ENCODE results near the gene HYAL3.

Gene HYAL3

GRCh38 chr3:50339485-50340146 is 40.4 kb upstream of the HYAL3 start:
- peak overlapping the region; percentile 83 for H3K4me3 ChIP-seq (ENCODE audit: low read length)
- peaks cover 42% of the 10 kb centered on the region for H3K36me3 ChIP-seq (ENCODE audit: control insufficient read depth, low read length)
- H3K9me3 ChIP-seq (ENCODE audit: control insufficient read depth, insufficient read depth, low read length): no peaks in the 10 kb centered on the region
- H3K79me2 ChIP-seq (ENCODE audit: control insufficient read depth, low read length): peaks cover 58% of the 10 kb centered on the region
- peak overlapping the region; percentile 90 for H3K27ac ChIP-seq (ENCODE audit: low read depth, low read length)
- H3K9me2 ChIP-seq (replicated peaks; ENCODE audit: control insufficient read depth, low read length): no peaks in the 10 kb centered on the region
- H3K27me3 ChIP-seq (ENCODE audit: control insufficient read depth, low read length): no peaks in the 10 kb centered on the region
- peaks cover 14% of the 10 kb centered on the region for H3F3A ChIP-seq (ENCODE audit: control insufficient read depth, insufficient read depth)
- H4K20me1 ChIP-seq (ENCODE audit: control insufficient read depth, insufficient read depth, low read depth, low read length): 0 out of 2 replicates have a peak, but pooled peaks cover 10% of the 10 kb centered on the region
- TF ChIP-seq EZH2phosphoT487 (IDR thresholded peaks at IDR 0.05; ENCODE audit: borderline replicate concordance, low read length): no peak
- TF ChIP-seq, protein P1, sequence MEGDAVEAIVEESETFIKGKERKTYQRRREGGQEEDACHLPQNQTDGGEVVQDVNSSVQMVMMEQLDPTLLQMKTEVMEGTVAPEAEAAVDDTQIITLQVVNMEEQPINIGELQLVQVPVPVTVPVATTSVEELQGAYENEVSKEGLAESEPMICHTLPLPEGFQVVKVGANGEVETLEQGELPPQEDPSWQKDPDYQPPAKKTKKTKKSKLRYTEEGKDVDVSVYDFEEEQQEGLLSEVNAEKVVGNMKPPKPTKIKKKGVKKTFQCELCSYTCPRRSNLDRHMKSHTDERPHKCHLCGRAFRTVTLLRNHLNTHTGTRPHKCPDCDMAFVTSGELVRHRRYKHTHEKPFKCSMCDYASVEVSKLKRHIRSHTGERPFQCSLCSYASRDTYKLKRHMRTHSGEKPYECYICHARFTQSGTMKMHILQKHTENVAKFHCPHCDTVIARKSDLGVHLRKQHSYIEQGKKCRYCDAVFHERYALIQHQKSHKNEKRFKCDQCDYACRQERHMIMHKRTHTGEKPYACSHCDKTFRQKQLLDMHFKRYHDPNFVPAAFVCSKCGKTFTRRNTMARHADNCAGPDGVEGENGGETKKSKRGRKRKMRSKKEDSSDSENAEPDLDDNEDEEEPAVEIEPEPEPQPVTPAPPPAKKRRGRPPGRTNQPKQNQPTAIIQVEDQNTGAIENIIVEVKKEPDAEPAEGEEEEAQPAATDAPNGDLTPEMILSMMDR (IDR thresholded peaks at IDR 0.05; ENCODE audit: low read depth, low read length, poor library complexity, severe bottlenecking): no peak
- peak overlapping the region; percentile 98 for H3K4me2 ChIP-seq (ENCODE audit: low read length)
- H3K4me1 ChIP-seq (ENCODE audit: control insufficient read depth, low read length): peaks cover 58% of the 10 kb centered on the region

- Histone ChIP-seq H3K9me3 (ENCODE audit: control insufficient read depth, insufficient read depth, low read length) (no peaks in the 10 kb centered on the region), H3K79me2 (ENCODE audit: control insufficient read depth, low read length) (peaks cover 65% of the 10 kb centered on the region), H3K9me2 (replicated peaks; ENCODE audit: control insufficient read depth, low read length) (no peaks in the 10 kb centered on the region), H3K27ac (ENCODE audit: low read depth, low read length) (peak overlapping the region; percentile 90), H4K20me1 (ENCODE audit: control insufficient read depth, insufficient read depth, low read depth, low read length) (0 out of 2 replicates have a peak, but pooled peaks cover 10% of the 10 kb centered on the region), H3K4me1 (ENCODE audit: control insufficient read depth, low read length) (peaks cover 64% of the 10 kb centered on the region), H3K36me3 (ENCODE audit: control insufficient read depth, low read length) (peaks cover 49% of the 10 kb centered on the region), H3K4me2 (ENCODE audit: low read length) (peak overlapping the region; percentile 98), H3K27me3 (ENCODE audit: control insufficient read depth, low read length) (no peaks in the 10 kb centered on the region), H3K4me3 (ENCODE audit: low read length) (peak overlapping the region; percentile 83), H3F3A (ENCODE audit: control insufficient read depth, insufficient read depth) (peaks cover 14% of the 10 kb centered on the region)
- no peak for TF ChIP-seq EZH2phosphoT487 (IDR thresholded peaks at IDR 0.05; ENCODE audit: borderline replicate concordance, low read length)
- TF ChIP-seq, protein P1 (IDR thresholded peaks at IDR 0.05; ENCODE audit: low read depth, low read length, poor library complexity, severe bottlenecking): peak; percentile 21
These were observed 39.8 kb upstream of the HYAL3 start for GRCh38 chr3:50338965-50339364.

- peaks cover 65% of the 10 kb centered on the region for H3K36me3 ChIP-seq (ENCODE audit: control insufficient read depth, low read length)
- peaks cover 14% of the 10 kb centered on the region for H3F3A ChIP-seq (ENCODE audit: control insufficient read depth, insufficient read depth)
- peaks cover 81% of the 10 kb centered on the region for H3K79me2 ChIP-seq (ENCODE audit: control insufficient read depth, low read length)
- H3K27ac ChIP-seq (ENCODE audit: low read depth, low read length): peak overlapping the region; percentile 90
- H3K4me2 ChIP-seq (ENCODE audit: low read length): peak overlapping the region; percentile 98
- no peaks in the 10 kb centered on the region for H3K27me3 ChIP-seq (ENCODE audit: control insufficient read depth, low read length)
- H4K20me1 ChIP-seq (ENCODE audit: control insufficient read depth, insufficient read depth, low read depth, low read length): 0 out of 2 replicates have a peak, but pooled peaks cover 10% of the 10 kb centered on the region
- H3K9me3 ChIP-seq (ENCODE audit: control insufficient read depth, insufficient read depth, low read length): no peaks in the 10 kb centered on the region
- TF ChIP-seq EZH2phosphoT487 (IDR thresholded peaks at IDR 0.05; ENCODE audit: borderline replicate concordance, low read length): no peak
- TF ChIP-seq, protein P1 (IDR thresholded peaks at IDR 0.05; ENCODE audit: low read depth, low read length, poor library complexity, severe bottlenecking): no peak
- no peaks in the 10 kb centered on the region for H3K9me2 ChIP-seq (replicated peaks; ENCODE audit: control insufficient read depth, low read length)
- H3K4me1 ChIP-seq (ENCODE audit: control insufficient read depth, low read length): peaks cover 69% of the 10 kb centered on the region
- H3K4me3 ChIP-seq (ENCODE audit: low read length): peak overlapping the region; percentile 83
These were observed 38.1 kb upstream of the HYAL3 start for GRCh38 chr3:50337175-50337861.
